Measurements from ENCODE around the gene COPS6. TPM values are rescaled to one million over a fixed set of nuclear protein-coding genes. Genes with fewer than 3 reads are reported as not detected.
A peak's percentile ranks its signal among the peaks of the same experiment; 100 is the strongest.

Gene COPS6
- polyA plus RNA-seq, 6 donors from 2014 or later: 109 to 249 (median 128) TPM

GRCh38 chr7:100065452-100066186 is 23.1 kb upstream of the COPS6 start:
- ATAC-seq (ENCODE audit: low read depth in 2 of 2): no peak
- peaks cover 14 to 21% of the 10 kb centered on the region in 2 donors for H3K36me3 Mint-ChIP-seq
- no peak overlapping the region for H3K4me3 Mint-ChIP-seq
- H3K9me3 Mint-ChIP-seq: peaks cover 0 to 9% (median 5%) of the 10 kb centered on the region in 7 donors
- no peaks in the 10 kb centered on the region for H3K27me3 Mint-ChIP-seq
- peaks cover 0 to 4% (median 4%) of the 10 kb centered on the region in 3 donors for H3K4me1 Mint-ChIP-seq
- H3K27ac Mint-ChIP-seq: peak overlapping the region in 1 of 6 donors; percentile 29
- no peak for DNase-seq

GRCh38 chr7:100066953-100067352 is 21.8 kb upstream of the COPS6 start:
- peaks cover 8 to 22% (median 18%) of the 10 kb centered on the region in 7 donors for H3K9me3 Mint-ChIP-seq
- no peak overlapping the region for H3K4me3 Mint-ChIP-seq
- H3K27ac Mint-ChIP-seq: no peak overlapping the region
- no peaks in the 10 kb centered on the region for H3K27me3 Mint-ChIP-seq
- ATAC-seq (ENCODE audit: low read depth in 2 of 2) (no peak), DNase-seq (no peak)
- H3K4me1 Mint-ChIP-seq: no peaks in the 10 kb centered on the region
- peaks cover 20 to 34% of the 10 kb centered on the region in 2 donors for H3K36me3 Mint-ChIP-seq

DNA sequence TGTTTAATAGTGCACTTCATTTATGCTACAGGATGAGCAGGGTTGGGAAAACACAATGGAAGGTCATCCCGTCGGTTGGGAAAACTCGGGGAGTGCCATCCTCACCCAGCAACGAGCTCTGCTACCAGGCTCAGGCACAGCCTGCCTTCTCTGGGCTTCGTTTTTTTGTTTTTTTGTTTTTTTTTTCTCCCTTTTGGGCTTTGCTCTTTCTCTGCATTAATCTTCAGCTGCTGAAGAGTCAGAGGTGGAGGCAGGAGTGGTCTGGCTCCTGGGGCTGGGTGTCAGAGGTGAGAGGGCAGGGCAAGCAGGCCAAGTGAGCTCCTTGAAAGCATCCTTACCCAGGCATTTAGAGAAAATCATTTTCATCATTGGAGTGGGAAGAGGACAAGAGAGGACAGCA is 18.8 kb upstream of the COPS6 start:
- no peak for DNase-seq
- H3K4me3 Mint-ChIP-seq: peak overlapping the region in 2 of 8 donors; percentile 33 to 66
- H3K4me1 Mint-ChIP-seq: peaks cover 0 to 3% (median 2%) of the 10 kb centered on the region in 3 donors
- H3K27ac Mint-ChIP-seq: no peak overlapping the region
- peaks cover 14 to 34% (median 29%) of the 10 kb centered on the region in 7 donors for H3K9me3 Mint-ChIP-seq
- H3K27me3 Mint-ChIP-seq: no peaks in the 10 kb centered on the region
- peaks cover 41 to 42% of the 10 kb centered on the region in 2 donors for H3K36me3 Mint-ChIP-seq
- no peak for ATAC-seq (ENCODE audit: low read depth in 2 of 2)

DNA sequence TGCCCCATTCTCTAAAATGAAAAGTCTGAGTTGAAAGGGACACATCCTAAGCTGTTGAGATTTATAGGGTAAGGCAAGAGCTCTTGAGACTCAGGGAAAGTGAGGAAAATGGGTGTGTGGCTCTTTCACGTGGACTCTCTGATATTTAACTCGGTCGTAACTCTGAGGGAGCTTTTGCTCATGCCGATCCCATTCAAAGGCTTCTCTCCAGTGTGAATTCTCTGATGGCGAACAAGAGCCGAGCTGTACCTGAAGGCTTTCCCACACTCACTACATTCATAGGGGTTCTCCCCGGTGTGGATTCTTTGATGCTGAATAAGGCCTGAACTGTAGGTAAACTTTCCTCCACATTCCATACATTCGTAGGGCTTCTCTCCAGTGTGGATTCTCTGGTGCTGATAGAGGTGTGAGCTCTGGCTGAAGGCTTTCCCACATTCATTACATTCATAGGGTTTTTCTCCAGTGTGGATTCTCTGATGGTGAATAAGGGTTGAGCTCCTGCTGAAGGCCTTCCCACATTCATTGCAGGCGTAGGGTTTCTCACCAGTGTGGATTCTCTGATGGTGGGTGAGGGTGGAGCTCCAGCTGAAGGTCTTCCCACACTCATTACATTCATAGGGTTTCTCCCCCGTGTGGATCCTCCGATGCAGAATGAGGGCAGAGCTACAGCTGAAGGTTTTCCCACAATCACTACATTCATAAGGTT is 17.6 kb upstream of the COPS6 start:
- no peak overlapping the region for H3K4me3 Mint-ChIP-seq
- DNase-seq (no peak), ATAC-seq (ENCODE audit: low read depth in 2 of 2) (no peak)
- peaks cover 0 to 8% (median 7%) of the 10 kb centered on the region in 3 donors for H3K4me1 Mint-ChIP-seq
- H3K27ac Mint-ChIP-seq: no peak overlapping the region
- H3K9me3 Mint-ChIP-seq: peaks cover 14 to 34% (median 29%) of the 10 kb centered on the region in 7 donors
- no peaks in the 10 kb centered on the region for H3K27me3 Mint-ChIP-seq
- H3K36me3 Mint-ChIP-seq: peaks cover 53 to 54% of the 10 kb centered on the region in 2 donors

DNA sequence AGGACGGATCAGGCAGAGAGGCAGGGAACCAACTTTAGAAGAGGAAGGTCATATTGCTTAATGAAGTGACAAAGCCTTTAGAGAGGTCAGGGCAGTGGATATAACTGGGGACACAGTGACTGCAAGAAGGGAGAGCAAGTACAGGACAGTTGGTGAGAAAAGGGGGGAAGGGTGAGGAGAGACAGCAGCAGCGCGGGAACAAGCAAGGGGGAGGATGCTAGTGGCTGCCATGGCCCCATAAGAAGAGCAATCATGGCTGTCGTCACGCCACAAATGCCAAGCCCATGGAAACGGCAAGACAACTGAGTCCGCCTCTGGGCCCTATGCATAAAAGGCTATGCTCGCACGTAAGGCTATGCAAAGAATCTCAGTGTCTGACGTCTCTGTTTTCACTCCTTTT is 16.3 kb upstream of the COPS6 start:
- H3K36me3 Mint-ChIP-seq: peaks cover 57% of the 10 kb centered on the region in 2 donors
- peaks cover 0 to 8% (median 7%) of the 10 kb centered on the region in 3 donors for H3K4me1 Mint-ChIP-seq
- peaks cover 14 to 34% (median 29%) of the 10 kb centered on the region in 7 donors for H3K9me3 Mint-ChIP-seq
- peak overlapping the region in 2 of 6 donors; percentile 39 to 87 for H3K27ac Mint-ChIP-seq
- H3K27me3 Mint-ChIP-seq: no peaks in the 10 kb centered on the region
- no peak overlapping the region for H3K4me3 Mint-ChIP-seq
- DNase-seq (no peak), ATAC-seq (ENCODE audit: low read depth in 2 of 2) (no peak)

DNA sequence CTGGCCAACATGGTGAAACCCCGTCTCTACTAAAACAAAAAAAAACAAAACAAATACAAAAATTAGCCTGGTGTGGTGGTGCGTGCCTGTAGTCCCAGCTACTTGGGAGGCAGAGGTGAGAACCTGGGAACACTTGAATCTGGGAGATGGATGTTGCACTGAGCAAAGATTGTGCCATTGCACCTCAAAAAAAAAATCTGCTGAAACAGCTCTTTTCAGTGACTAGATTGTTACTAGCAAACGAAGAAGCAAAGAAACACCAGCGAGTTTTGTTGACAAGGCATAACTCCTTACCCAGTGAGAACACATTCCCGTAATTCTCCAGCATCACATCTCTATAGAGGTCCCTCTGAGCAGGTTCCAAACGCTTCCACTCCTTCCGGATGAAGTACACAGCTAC is 13.9 kb upstream of the COPS6 start:
- Mint-ChIP-seq H3K9me3 (peaks cover 14 to 33% (median 29%) of the 10 kb centered on the region in 7 donors), H3K36me3 (peaks cover 57 to 61% of the 10 kb centered on the region in 2 donors), H3K4me3 (peak overlapping the region in 1 of 8 donors; percentile 43), H3K27me3 (no peaks in the 10 kb centered on the region), H3K27ac (no peak overlapping the region), H3K4me1 (peaks cover 13 to 16% (median 14%) of the 10 kb centered on the region in 3 donors)
- ATAC-seq (ENCODE audit: low read depth in 2 of 2) (no peak), DNase-seq (no peak)

DNA sequence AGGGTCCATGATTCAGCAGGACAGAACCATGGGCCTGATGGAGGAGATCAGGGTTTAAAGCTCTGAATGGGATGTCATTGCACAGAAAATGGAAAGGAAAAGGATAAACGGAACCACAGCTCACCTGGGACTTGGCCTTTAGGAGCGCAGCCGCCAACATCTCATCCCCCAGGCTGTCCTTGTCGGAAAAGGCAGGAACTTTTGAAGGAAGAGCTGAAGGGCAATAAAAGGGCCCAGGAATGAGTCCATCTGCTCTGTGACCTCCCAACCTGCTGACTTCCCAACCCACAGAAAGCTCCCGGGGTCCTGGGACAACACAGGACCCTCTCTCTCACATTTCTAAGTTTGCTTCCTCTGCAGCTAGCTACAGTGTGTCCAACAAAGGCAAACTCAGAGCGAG is 13.4 kb upstream of the COPS6 start:
- no peak for DNase-seq
- peaks cover 18 to 22% (median 19%) of the 10 kb centered on the region in 3 donors for H3K4me1 Mint-ChIP-seq
- H3K36me3 Mint-ChIP-seq: peaks cover 52 to 55% of the 10 kb centered on the region in 2 donors
- ATAC-seq (ENCODE audit: low read depth in 2 of 2): no peak
- peak overlapping the region in 1 of 6 donors; percentile 24 for H3K27ac Mint-ChIP-seq
- H3K4me3 Mint-ChIP-seq: peak overlapping the region in 1 of 8 donors; percentile 43
- H3K27me3 Mint-ChIP-seq: no peaks in the 10 kb centered on the region
- H3K9me3 Mint-ChIP-seq: peaks cover 12 to 31% (median 24%) of the 10 kb centered on the region in 7 donors

DNA sequence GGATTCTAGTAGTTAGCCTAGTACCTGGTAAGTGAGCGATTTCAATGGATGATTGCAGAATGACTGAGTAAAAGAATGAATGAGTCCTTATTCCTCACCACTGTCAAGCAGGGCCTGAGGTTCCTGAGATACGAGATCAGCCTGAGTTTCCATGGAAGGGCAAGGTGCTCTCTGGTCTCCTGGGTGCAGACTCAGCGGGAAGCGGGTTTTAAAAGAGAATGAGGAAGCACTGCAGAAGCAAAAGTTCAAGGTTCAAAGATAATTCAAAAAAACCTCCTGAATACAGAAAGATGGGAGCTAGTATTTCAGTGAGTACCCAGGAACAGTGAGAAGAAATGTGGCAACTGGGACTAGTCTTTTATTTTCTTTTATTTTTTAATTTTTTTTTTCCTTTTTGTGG is 11.6 kb upstream of the COPS6 start:
- peaks cover 32 to 35% (median 33%) of the 10 kb centered on the region in 3 donors for H3K4me1 Mint-ChIP-seq
- no peak for DNase-seq
- H3K27ac Mint-ChIP-seq: peak overlapping the region in 1 of 6 donors; percentile 53
- peak overlapping the region in 1 of 8 donors; percentile 77 for H3K4me3 Mint-ChIP-seq
- no peak for ATAC-seq (ENCODE audit: low read depth in 2 of 2)
- peaks cover 34 to 37% of the 10 kb centered on the region in 2 donors for H3K36me3 Mint-ChIP-seq
- H3K27me3 Mint-ChIP-seq: no peaks in the 10 kb centered on the region
- H3K9me3 Mint-ChIP-seq: peaks cover 3 to 13% (median 6%) of the 10 kb centered on the region in 7 donors

DNA sequence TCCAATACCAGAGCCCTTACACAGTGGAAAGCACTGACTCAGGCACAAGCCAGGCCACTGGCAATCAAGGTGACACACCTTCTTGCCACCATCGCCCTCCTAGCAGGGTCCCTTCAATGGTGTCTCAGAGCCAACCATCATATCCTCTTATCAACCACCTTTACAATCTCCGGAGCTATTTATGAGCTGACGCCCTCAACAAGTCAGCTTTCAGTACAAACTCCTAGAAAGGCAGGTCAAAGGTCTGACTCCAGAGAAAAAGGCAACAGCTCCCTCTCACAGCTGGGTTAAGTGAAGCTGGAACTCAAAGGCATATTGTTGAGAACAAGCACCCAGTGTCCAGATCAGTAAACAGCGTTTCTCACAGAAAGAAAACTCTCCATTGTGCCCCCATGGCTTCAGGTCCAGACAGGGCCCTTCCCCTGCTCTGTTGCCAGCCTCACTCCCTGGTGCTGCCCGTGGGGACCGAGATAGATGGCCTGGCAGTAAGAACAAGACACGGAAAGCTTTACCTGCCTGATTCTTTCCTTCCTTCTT is 9.7 kb upstream of the COPS6 start:
- H3K4me3 Mint-ChIP-seq: peak overlapping the region in 4 of 8 donors; percentile 5 to 80 (median 63)
- DNase-seq (no peak), ATAC-seq (ENCODE audit: low read depth in 2 of 2) (no peak)
- H3K27ac Mint-ChIP-seq: peak overlapping the region in 2 of 6 donors; percentile 7 to 44
- H3K36me3 Mint-ChIP-seq: peaks cover 18 to 24% of the 10 kb centered on the region in 2 donors
- H3K27me3 Mint-ChIP-seq: no peaks in the 10 kb centered on the region
- no peaks in the 10 kb centered on the region for H3K9me3 Mint-ChIP-seq
- peaks cover 35 to 51% (median 44%) of the 10 kb centered on the region in 3 donors for H3K4me1 Mint-ChIP-seq

- Mint-ChIP-seq H3K9me3 (no peaks in the 10 kb centered on the region), H3K27ac (peak overlapping the region; percentile 33 to 97 (median 80)), H3K27me3 (no peaks in the 10 kb centered on the region), H3K4me3 (peak overlapping the region; percentile 83 to 97 (median 94)), H3K4me1 (peaks cover 31 to 51% (median 40%) of the 10 kb centered on the region in 3 donors), H3K36me3 (peaks cover 5 to 11% of the 10 kb centered on the region in 2 donors)
- ATAC-seq (ENCODE audit: low read depth in 2 of 2): peak; percentile 3 to 5
- no peak for DNase-seq
Observed at GRCh38 chr7:100080907-100081534, 7.7 kb upstream of the COPS6 start.

GRCh38 chr7:100081535-100082102 is 7.2 kb upstream of the COPS6 start, which contains the start of gene ZNF3:
ZNF3 (minus strand) TSS chr7:100081723; CDS start chr7:100077357, 4,366 bp downstream.
- Mint-ChIP-seq H3K27me3 (no peaks in the 10 kb centered on the region), H3K9me3 (no peaks in the 10 kb centered on the region), H3K4me1 (peaks cover 31 to 51% (median 38%) of the 10 kb centered on the region in 3 donors), H3K36me3 (peaks cover 0 to 10% of the 10 kb centered on the region in 2 donors), H3K27ac (peak within 1 kb of the TSS; percentile 85 to 98 (median 97)), H3K4me3 (peak within 1 kb of the TSS; percentile 83 to 97 (median 94))
- ATAC-seq (ENCODE audit: low read depth in 2 of 2) (peak; percentile 67 to 71), DNase-seq (peak; percentile 98)

GRCh38 chr7:100082978-100083377 is 5.8 kb upstream of the COPS6 start:
- H3K4me3 Mint-ChIP-seq: peak overlapping the region in 7 of 8 donors; percentile 83 to 97 (median 93)
- ATAC-seq (ENCODE audit: low read depth in 2 of 2): no peak
- no peaks in the 10 kb centered on the region for H3K27me3 Mint-ChIP-seq
- H3K4me1 Mint-ChIP-seq: peaks cover 34 to 51% (median 46%) of the 10 kb centered on the region in 3 donors
- DNase-seq: no peak
- H3K27ac Mint-ChIP-seq: peak overlapping the region; percentile 85 to 98 (median 97)
- H3K36me3 Mint-ChIP-seq: peaks cover 0 to 6% of the 10 kb centered on the region in 2 donors
- H3K9me3 Mint-ChIP-seq: no peaks in the 10 kb centered on the region
